Measurements from ENCODE around the gene TNS1. TPM values are rescaled to one million over a fixed set of nuclear protein-coding genes. Genes with fewer than 3 reads are reported as not detected.
"Not testable (repeated sequence)": the region's sequence is repeated elsewhere in the genome, so short reads cannot be mapped to it uniquely, and the experiment has no call there.

Gene TNS1
- total RNA-seq, 3 donors from 2014 or later (not counting 1 experiment from before 2014, with no cell fraction given): 1.1 to 3.0 (median 2.1) TPM

DNA sequence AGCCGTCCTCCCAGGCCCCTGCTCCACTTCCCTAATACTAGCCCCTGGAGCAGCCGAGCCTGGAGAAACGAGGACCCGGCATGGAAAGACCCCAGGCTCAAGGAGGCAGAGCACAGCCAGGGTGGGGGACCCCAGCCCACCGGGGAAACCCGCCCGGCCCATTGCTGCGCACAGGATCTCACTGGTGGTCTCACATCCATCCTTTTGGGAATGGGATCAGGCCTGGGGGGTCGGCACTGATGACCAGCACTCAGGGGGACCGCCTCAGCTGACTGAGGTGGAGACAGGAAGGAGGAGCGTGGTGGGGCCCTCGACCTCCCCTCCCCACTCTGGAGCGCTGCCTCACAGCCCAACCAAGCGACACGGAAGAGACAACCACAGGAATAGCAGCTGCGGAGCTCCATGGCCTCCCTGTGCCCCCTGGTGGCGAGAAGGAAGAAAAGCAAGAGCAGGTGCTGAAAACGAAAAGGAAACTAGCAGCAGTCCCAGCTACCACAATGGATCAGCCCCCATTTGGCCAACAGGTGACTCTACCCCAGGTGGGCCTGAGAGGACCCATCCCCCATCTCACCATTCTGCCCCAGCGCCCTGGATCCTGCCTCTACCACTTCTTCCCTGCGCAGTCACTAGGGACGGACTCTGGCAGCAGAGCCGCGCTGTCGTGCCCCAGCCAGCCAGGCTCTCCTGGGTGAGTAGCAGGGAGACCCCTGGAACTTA, 31.9 kb upstream of the TNS1 start:
- Mint-ChIP-seq H3K4me3 (peak overlapping the region; percentile 69), H3K27me3 (ENCODE audit: low read depth in 2 of 2) (peaks cover 17 to 25% of the 10 kb centered on the region in 2 donors), H3K27ac (peak overlapping the region in 1 of 2 donors; percentile 65), H3K4me1 (peaks cover 7 to 25% of the 10 kb centered on the region in 2 donors)
- TF ChIP-seq, protein P1, sequence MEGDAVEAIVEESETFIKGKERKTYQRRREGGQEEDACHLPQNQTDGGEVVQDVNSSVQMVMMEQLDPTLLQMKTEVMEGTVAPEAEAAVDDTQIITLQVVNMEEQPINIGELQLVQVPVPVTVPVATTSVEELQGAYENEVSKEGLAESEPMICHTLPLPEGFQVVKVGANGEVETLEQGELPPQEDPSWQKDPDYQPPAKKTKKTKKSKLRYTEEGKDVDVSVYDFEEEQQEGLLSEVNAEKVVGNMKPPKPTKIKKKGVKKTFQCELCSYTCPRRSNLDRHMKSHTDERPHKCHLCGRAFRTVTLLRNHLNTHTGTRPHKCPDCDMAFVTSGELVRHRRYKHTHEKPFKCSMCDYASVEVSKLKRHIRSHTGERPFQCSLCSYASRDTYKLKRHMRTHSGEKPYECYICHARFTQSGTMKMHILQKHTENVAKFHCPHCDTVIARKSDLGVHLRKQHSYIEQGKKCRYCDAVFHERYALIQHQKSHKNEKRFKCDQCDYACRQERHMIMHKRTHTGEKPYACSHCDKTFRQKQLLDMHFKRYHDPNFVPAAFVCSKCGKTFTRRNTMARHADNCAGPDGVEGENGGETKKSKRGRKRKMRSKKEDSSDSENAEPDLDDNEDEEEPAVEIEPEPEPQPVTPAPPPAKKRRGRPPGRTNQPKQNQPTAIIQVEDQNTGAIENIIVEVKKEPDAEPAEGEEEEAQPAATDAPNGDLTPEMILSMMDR (IDR thresholded peaks at IDR 0.05): peak; percentile 65
- 29% methylated on average over 18 of the region's 24 CpGs for whole genome bisulfite sequencing (ENCODE audit: insufficient coverage)
- not testable (repeated sequence) for H3K27ac ChIP-seq (ENCODE audit: low read length); H3K9me3 Mint-ChIP-seq; H3K9me3 ChIP-seq (ENCODE audit: control insufficient read depth, insufficient read depth, low read length); H3K27me3 ChIP-seq (ENCODE audit: control insufficient read depth, insufficient read depth, low read length); H3K36me3 Mint-ChIP-seq; H3K36me3 ChIP-seq (ENCODE audit: control insufficient read depth, insufficient read depth, low read length)
- peak; percentile 43 to 77 for DNase-seq
- intact Hi-C loops (cut with micrococcal nuclease): loop anchor here (1.0 kb wide), 1 partner anchor 245 kb away; no protein-coding TSS in a partner anchor
- peaks cover 21% of the 10 kb centered on the region for H3K4me1 ChIP-seq (ENCODE audit: control insufficient read depth, insufficient read depth, low read length)
- peak overlapping the region; percentile 29 for H3K4me3 ChIP-seq (ENCODE audit: low read length)
- peak; percentile 84 to 92 (median 85) for ATAC-seq

DNA sequence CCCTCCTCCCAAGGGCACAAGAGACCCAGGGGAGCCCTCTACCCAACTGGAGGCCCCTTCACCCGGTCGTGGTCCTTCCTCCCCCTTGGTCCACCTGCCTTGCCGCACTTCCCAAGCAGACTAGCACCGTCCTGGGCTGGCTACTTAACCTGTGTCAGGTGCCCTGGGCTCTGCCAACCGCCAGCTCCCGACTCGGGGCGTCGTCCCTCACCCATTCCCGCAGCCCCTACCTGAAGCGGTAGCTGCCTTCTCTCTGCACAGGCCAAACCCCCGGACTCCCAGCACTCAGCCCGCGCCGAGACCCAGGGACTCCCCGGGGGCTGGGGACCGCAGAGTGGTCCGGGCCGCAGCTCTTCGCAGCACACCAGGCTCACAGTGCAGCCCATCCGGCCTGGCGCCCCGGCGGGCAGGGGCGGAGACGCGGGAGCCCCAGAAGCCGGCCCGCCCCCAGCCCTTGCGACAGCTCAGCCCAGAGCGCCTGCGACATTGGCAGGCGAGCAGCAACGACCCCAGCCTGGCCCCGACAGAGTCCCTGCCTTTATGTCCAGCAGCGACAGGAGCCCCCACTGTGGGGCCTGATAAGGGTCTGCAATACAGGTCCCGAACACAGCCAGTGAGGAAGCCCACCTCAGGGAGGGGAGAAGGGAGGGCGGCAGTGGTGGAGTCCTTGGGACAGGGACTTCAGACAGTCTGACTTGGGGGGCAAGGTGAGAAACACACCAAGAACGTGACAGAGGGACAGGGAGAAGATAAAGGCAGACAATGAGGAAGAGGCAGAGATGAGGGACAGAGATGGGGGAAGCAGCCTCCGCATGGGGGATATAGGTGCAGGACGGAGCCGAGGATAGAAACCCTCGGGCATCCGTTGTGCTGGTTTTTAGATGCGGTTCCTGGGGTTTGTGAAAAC, 31.0 kb upstream of the TNS1 start:
- TF ChIP-seq, protein P1 (IDR thresholded peaks at IDR 0.05): no peak
- no peaks in the 10 kb centered on the region for H3K36me3 Mint-ChIP-seq

DNA sequence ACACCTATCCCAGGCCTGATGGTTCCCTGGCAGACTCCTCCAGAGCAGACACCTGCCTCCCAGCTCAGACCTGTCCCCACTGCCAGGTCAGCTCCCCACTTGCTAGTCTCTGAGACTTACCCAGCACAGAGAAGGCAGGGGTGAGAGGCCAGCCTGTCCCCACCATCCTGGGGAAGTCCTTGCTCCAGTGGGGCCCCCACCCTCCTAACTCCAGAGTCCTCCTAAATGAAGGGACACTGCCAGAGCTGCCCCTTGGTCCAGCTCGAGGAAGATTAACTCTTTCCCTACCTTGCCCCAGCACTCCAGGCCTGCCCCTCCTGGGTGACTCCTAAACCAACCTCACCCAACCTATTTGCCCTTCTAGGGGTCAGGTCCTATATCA, 30.4 kb upstream of the TNS1 start:
- Histone ChIP-seq H3K4me1 (ENCODE audit: control insufficient read depth, insufficient read depth, low read length) (peaks cover 21% of the 10 kb centered on the region), H3K4me3 (ENCODE audit: low read length) (no peak overlapping the region)
- 75% methylated on average over 1 of the region's 1 CpG for WGBS (ENCODE audit: insufficient coverage)

More for the DNA sequence above, 31.0 kb upstream of the TNS1 start:
- no peaks in the 10 kb centered on the region for H3K9me3 ChIP-seq (ENCODE audit: control insufficient read depth, insufficient read depth, low read length)
- peak; percentile 8 to 52 (median 31) for ATAC-seq
- peaks cover 7 to 22% of the 10 kb centered on the region in 2 donors for H3K4me1 Mint-ChIP-seq
- WGBS (ENCODE audit: insufficient coverage): 65% methylated on average over 45 of the region's 45 CpGs
- intact Hi-C loops (cut with micrococcal nuclease): loop anchor here (1.0 kb wide), 1 partner anchor 245 kb away; no protein-coding TSS in a partner anchor
- peak overlapping the region; percentile 69 for H3K4me3 Mint-ChIP-seq
- H3K27ac ChIP-seq (ENCODE audit: low read length): no peak overlapping the region
- peak overlapping the region; percentile 29 for H3K4me3 ChIP-seq (ENCODE audit: low read length)
- no peaks in the 10 kb centered on the region for H3K9me3 Mint-ChIP-seq
- peaks cover 21% of the 10 kb centered on the region for H3K4me1 ChIP-seq (ENCODE audit: control insufficient read depth, insufficient read depth, low read length)
- H3K27me3 ChIP-seq (ENCODE audit: control insufficient read depth, insufficient read depth, low read length): peaks cover 2% of the 10 kb centered on the region
- peak in 1 of 2 donors; percentile 26 for DNase-seq
- H3K36me3 ChIP-seq (ENCODE audit: control insufficient read depth, insufficient read depth, low read length): no peaks in the 10 kb centered on the region
- peaks cover 9 to 16% of the 10 kb centered on the region in 2 donors for H3K27me3 Mint-ChIP-seq (ENCODE audit: low read depth in 2 of 2)
- H3K27ac Mint-ChIP-seq: peak overlapping the region in 1 of 2 donors; percentile 65

More for the DNA sequence above, 30.4 kb upstream of the TNS1 start:
- TF ChIP-seq, protein P1 (IDR thresholded peaks at IDR 0.05): no peak
- DNase-seq: no peak
- H3K27me3 Mint-ChIP-seq (ENCODE audit: low read depth in 2 of 2): peaks cover 4 to 10% of the 10 kb centered on the region in 2 donors
- Histone ChIP-seq H3K9me3 (ENCODE audit: control insufficient read depth, insufficient read depth, low read length) (no peaks in the 10 kb centered on the region), H3K27ac (ENCODE audit: low read length) (no peak overlapping the region), H3K36me3 (ENCODE audit: control insufficient read depth, insufficient read depth, low read length) (no peaks in the 10 kb centered on the region), H3K27me3 (ENCODE audit: control insufficient read depth, insufficient read depth, low read length) (no peaks in the 10 kb centered on the region)
- H3K4me3 Mint-ChIP-seq: no peak overlapping the region
- no peak for ATAC-seq
- no peaks in the 10 kb centered on the region for H3K36me3 Mint-ChIP-seq
- peaks cover 7 to 21% of the 10 kb centered on the region in 2 donors for H3K4me1 Mint-ChIP-seq
- H3K27ac Mint-ChIP-seq: peak overlapping the region in 1 of 2 donors; percentile 12
- H3K9me3 Mint-ChIP-seq: no peaks in the 10 kb centered on the region
- intact Hi-C loops (cut with micrococcal nuclease): no loop called here
